ENCODE data around the gene RMRP. TPM values are rescaled to one million over a fixed set of nuclear protein-coding genes. Genes with fewer than 3 reads are reported as not detected.
A peak's percentile ranks its signal among the peaks of the same experiment; 100 is the strongest.

Gene RMRP
- total and polyA plus RNA-seq, 10 of the 15 experiments (the other 5 are each of a cell fraction or from before 2014, with no cell fraction given): 12.0 to 42,450 (median 6,418) TPM; not detected in 4

DNA sequence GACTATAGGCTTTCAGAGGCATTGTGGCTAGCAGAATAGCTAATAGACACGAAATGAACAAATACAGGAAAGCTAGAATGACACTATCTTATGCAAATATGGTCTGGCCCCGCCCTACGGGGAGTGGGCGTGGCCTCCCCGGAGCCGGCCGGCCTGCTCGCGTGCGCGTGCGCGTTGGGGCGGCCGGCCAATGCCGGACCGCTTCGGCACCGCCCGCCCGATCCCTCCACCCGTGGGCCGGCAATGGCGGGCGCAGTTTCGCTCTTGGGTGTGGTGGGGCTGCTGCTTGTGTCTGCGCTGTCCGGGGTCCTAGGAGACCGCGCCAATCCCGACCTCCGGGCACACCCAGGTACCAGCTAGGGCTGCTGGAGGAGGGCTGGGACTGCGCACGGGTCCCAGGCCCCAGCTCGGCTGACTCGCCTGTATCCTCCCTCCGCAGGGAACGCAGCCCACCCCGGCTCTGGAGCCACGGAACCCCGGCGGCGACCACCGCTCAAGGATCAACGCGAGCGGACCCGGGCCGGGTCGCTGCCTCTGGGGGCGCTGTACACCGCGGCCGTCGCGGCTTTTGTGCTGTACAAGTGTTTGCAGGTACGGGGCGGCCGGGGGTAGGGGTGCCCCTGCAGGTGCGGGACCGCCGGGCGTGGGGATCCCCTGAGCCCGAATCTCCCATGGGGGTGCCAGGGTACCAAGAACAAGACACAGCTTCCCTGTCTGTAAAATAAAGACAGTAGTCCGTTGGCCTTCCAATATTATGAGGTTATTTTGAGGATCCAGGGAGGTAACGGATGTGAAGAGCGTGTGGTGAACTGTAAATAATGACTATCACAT is 533 bp upstream of the RMRP start, which contains the start of gene CCDC107 (continued):
- TF ChIP-seq BHLHE40 (IDR thresholded peaks at IDR 0.05; ENCODE audit: borderline replicate concordance in 1 of 2, low read depth in 2 of 2, low read length in 1 of 2) (peak in 1 of 2 experiments; percentile 56; a peak in 2 of 4 replicates), PAX5 (IDR thresholded peaks at IDR 0.05; ENCODE audit: borderline replicate concordance, low read depth, low read length) (no peak; the same call in 1 of the 2 replicates), HCFC1 (IDR thresholded peaks at IDR 0.05; ENCODE audit: low read length) (peak; percentile 7; the same call in 1 of the 2 replicates), JUNB (IDR thresholded peaks at IDR 0.05) (no peak), LARP7 (IDR thresholded peaks at IDR 0.05) (peak; percentile 96), HDAC2 (IDR thresholded peaks at IDR 0.05) (no peak), MLLT1 (IDR thresholded peaks at IDR 0.05) (0 out of 2 replicates have a peak, but pooled peaks have one; percentile 55), MEF2B (IDR thresholded peaks at IDR 0.05; ENCODE audit: partially characterized antibody, poor library complexity, severe bottlenecking) (peak; percentile 64), TCF7 (IDR thresholded peaks at IDR 0.05; ENCODE audit: borderline replicate concordance) (no peak), STAT3 (IDR thresholded peaks at IDR 0.05; ENCODE audit: low read depth, low read length) (no peak), ZBTB4 (CRISPR knock-in tag; IDR thresholded peaks at IDR 0.05) (no peak), EP300 (IDR thresholded peaks at IDR 0.05; ENCODE audit: borderline replicate concordance in 1 of 2, control insufficient read depth in 1 of 2, low read depth in 2 of 2, low read length in 2 of 2) (no peak; a peak in 1 of 4 replicates), BACH1 (IDR thresholded peaks at IDR 0.05; ENCODE audit: borderline replicate concordance) (peak; percentile 82), MTA2 (IDR thresholded peaks at IDR 0.05; ENCODE audit: low read depth) (peak; percentile 15; the same call in 1 of the 2 replicates), SIN3A (IDR thresholded peaks at IDR 0.05; ENCODE audit: low read depth, low read length) (no peak; the same call in 1 of the 2 replicates), BCLAF1 (IDR thresholded peaks at IDR 0.05) (no peak), TCF3 (IDR thresholded peaks at IDR 0.05; ENCODE audit: borderline replicate concordance, insufficient read depth, low read depth, low read length) (peak; percentile 34; the same call in 1 of the 2 replicates), BRCA1 (IDR thresholded peaks at IDR 0.05; ENCODE audit: low read depth, low read length) (no peak), HDAC6 (IDR thresholded peaks at IDR 0.05; ENCODE audit: unreplicated experiment) (no peak), CBX3 (IDR thresholded peaks at IDR 0.05; ENCODE audit: borderline replicate concordance, low read depth) (no peak), BCL11A (IDR thresholded peaks at IDR 0.05; ENCODE audit: low read depth, low read length) (no peak)
